BE2C (cell line): Measurements from ENCODE around the gene UBQLNL.

Experiments
- DNase-seq: peaks from one replicate; pipeline ENCODE4 v3.0.0-alpha.2; 2020
- H3K27me3 ChIP-seq: fragments of 250-450 bp; sonication (Bioruptor Pico); 2 replicates; pipeline ENCODE4 v1.5.1; 2020; ENCODE audit warnings: mild to moderate bottlenecking
- H3K36me3 ChIP-seq: fragments of 250-450 bp; sonication (Bioruptor Pico); 2 replicates; pipeline ENCODE4 v1.5.1; 2020; ENCODE audit warnings: mild to moderate bottlenecking
- H3K4me1 ChIP-seq: fragments of 250-450 bp; sonication (Bioruptor Pico); 2 replicates; pipeline ENCODE4 v1.5.1; 2020
- H3K4me3 ChIP-seq: 2 replicates; pipeline ENCODE4 v1.5.1; 2011; ENCODE audit warnings: low read depth, low read length
- H3K9me3 ChIP-seq: fragments of 250-450 bp; sonication (Bioruptor Pico); 2 replicates; pipeline ENCODE4 v1.5.1; 2020
- TF ChIP-seq, protein P1 (sequence below): IDR thresholded peaks from 2 replicates; pipeline ENCODE4 v1.5.1; 2012; ENCODE audit warnings: mild to moderate bottlenecking, low read depth, low read length

Gene UBQLNL

DNA sequence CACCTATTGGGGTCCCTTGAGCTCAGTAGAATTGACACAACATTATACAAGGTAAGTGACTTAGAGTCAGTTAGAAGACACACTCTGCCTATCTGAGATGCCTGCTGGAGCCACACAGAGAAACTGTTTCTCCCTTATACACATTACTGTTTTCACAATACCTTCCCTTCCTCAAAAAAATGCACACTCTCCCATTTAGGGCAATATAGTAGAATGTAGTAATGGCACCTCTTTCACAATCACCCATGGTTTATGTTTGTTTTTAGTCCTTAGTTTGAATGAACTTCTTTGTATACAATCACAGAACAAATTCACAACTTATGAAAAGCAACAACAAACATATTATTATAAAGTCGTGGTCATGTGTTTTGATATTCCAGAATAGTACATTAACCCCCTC is 17.5 kb upstream of the UBQLNL start:
- no peaks in the 10 kb centered on the region for H3K9me3 ChIP-seq
- H3K27me3 ChIP-seq = no peaks in the 10 kb centered on the region
- H3K4me3 ChIP-seq = no peak overlapping the region
- TF ChIP-seq, protein P1, sequence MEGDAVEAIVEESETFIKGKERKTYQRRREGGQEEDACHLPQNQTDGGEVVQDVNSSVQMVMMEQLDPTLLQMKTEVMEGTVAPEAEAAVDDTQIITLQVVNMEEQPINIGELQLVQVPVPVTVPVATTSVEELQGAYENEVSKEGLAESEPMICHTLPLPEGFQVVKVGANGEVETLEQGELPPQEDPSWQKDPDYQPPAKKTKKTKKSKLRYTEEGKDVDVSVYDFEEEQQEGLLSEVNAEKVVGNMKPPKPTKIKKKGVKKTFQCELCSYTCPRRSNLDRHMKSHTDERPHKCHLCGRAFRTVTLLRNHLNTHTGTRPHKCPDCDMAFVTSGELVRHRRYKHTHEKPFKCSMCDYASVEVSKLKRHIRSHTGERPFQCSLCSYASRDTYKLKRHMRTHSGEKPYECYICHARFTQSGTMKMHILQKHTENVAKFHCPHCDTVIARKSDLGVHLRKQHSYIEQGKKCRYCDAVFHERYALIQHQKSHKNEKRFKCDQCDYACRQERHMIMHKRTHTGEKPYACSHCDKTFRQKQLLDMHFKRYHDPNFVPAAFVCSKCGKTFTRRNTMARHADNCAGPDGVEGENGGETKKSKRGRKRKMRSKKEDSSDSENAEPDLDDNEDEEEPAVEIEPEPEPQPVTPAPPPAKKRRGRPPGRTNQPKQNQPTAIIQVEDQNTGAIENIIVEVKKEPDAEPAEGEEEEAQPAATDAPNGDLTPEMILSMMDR = no peak
- no peaks in the 10 kb centered on the region for H3K4me1 ChIP-seq
- DNase-seq = no peak
- no peaks in the 10 kb centered on the region for H3K36me3 ChIP-seq

DNA sequence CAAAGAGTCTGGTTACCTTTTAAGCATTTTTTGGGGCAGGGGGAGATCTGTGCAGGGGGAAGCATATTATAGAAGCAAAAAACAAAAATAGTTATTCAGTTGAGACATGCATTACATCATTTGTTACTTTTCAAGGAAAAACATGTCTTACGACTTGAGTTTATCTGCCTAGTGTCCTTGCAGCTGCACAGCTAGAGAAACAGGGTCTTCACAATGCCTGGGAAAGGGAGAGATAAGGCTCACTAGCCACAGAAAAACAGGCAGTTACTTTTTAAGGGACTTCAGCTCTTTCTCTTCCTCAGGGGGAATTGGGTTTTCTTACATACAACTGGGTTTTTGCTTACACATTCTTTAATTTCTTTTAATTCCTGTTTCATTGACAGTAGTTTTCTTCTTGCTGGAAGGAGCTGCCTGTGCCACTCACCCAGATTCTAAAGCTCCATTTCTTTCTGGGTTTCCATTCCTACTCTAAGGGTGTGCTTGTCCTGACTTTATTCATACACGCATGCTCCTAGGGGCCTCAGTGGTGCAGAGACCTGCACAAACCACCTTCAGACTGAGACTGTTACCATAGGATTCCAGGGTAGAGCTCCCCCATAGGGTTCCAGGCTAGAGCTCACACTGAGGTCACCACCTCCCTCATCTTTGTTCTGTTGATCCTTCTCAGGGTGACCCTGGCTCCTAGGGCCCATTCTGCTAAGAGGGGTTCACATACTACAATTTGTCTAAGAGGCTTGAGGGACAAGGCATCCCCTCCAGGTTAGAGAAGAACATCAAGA is 14.7 kb upstream of the UBQLNL start:
- TF ChIP-seq, protein P1 = no peak
- H3K4me3 ChIP-seq = no peak overlapping the region

DNA sequence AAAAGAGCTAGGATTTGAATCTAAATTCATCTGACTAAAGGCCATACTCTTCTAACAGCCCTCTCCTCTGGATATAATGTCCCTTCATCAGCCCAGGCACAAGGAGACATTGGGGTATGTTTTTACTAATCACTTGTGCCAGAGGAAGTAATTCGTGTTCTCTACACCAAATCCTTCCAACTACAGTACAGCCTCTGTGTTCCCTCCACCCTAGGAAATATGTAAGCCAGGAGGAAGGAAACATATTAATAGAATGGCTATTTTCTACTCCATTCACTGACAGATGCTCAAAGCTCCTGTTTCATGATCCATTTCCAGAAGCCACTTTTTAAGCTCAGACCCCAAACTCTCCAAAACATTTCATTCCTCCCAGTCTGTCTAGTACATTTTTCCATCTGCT is 12.0 kb upstream of the UBQLNL start:
- H3K4me3 ChIP-seq = no peak overlapping the region
- no peaks in the 10 kb centered on the region for H3K36me3 ChIP-seq
- no peaks in the 10 kb centered on the region for H3K27me3 ChIP-seq
- no peaks in the 10 kb centered on the region for H3K4me1 ChIP-seq
- no peaks in the 10 kb centered on the region for H3K9me3 ChIP-seq
- no peak for DNase-seq
- TF ChIP-seq, protein P1 = no peak

More for the DNA sequence above, 14.7 kb upstream of the UBQLNL start:
- no peaks in the 10 kb centered on the region for H3K36me3 ChIP-seq
- no peaks in the 10 kb centered on the region for H3K4me1 ChIP-seq
- H3K27me3 ChIP-seq = no peaks in the 10 kb centered on the region
- no peaks in the 10 kb centered on the region for H3K9me3 ChIP-seq
- no peak for DNase-seq

DNA sequence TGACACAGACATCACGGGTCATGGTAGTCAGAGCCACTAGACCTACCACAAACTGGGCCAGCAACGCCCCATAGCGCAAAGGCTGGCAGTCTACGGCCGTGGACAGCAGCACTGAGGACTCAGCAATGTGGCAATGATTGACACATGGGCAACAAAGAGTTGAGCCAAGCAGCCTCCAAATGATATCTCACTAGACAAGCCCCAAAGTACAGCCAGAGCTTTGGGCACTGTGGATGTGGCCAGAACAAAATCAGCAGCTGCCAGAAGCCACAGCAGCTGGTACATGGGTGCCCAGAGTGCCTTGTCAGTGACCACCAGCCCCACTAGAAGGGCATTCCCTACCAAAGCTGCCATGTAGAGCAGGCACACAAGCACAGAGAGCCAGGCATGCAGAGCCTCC is 11.2 kb upstream of the UBQLNL start:
- Histone ChIP-seq H3K36me3 (no peaks in the 10 kb centered on the region), H3K4me1 (no peaks in the 10 kb centered on the region), H3K4me3 (no peak overlapping the region), H3K27me3 (no peaks in the 10 kb centered on the region), H3K9me3 (no peaks in the 10 kb centered on the region)
- TF ChIP-seq, protein P1 = no peak
- DNase-seq = no peak

DNA sequence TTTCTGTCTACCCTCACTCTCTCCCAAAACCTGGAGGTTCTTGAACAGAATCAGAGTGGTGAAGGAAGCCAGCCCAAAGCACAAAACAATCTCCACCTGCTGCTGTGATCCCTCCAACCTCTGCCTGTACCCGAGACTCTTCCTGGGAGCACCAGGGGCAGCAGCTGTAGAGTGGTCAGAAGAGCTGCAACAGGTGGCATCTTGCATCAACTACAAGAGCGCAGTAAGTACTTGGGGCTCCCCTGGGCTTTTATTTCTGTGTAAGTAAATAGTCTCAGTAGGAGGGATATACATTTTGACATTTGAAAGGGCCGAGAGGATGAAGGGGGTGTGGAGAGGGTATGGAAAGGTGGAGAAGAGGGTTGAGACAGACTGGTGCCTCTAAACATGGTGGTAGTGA is 8.3 kb upstream of the UBQLNL start:
- Histone ChIP-seq H3K4me1 (no peaks in the 10 kb centered on the region), H3K9me3 (no peaks in the 10 kb centered on the region), H3K27me3 (no peaks in the 10 kb centered on the region), H3K4me3 (no peak overlapping the region), H3K36me3 (no peaks in the 10 kb centered on the region)
- no peak for DNase-seq
- TF ChIP-seq, protein P1 = no peak

DNA sequence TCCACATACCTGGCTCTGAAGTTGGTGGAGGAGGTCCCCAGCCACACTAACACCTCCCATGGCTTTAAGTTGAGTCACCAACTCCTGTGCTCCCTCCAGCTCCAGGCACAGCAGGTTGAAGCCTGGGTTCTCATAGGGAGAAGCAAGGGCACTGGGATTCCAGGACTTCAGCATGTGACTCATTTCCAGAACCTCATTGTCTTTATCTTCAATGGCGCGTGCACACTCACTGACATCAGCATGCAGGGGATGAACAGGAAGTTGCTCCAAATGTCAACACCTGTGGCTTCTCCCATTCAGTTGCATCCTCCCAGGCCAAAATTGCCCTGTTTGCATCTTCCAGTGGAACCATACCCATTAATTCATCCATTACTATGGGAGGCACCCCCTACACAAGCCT is 5.8 kb upstream of the UBQLNL start:
- no peaks in the 10 kb centered on the region for H3K4me1 ChIP-seq
- no peak for DNase-seq

More for the DNA sequence above, 5.8 kb upstream of the UBQLNL start:
- Histone ChIP-seq H3K9me3 (no peaks in the 10 kb centered on the region), H3K27me3 (no peaks in the 10 kb centered on the region), H3K36me3 (no peaks in the 10 kb centered on the region), H3K4me3 (no peak overlapping the region)
- TF ChIP-seq, protein P1 = no peak
